ENCODE results near the gene OR2T33. TPM values are rescaled to one million over a fixed set of nuclear protein-coding genes. Genes with fewer than 3 reads are reported as not detected.
"Not testable (repeated sequence)": the region's sequence is repeated elsewhere in the genome, so short reads cannot be mapped to it uniquely, and the experiment has no call there.

Gene OR2T33
- total RNA-seq, 1 donor from 2014 or later = not detected

DNA sequence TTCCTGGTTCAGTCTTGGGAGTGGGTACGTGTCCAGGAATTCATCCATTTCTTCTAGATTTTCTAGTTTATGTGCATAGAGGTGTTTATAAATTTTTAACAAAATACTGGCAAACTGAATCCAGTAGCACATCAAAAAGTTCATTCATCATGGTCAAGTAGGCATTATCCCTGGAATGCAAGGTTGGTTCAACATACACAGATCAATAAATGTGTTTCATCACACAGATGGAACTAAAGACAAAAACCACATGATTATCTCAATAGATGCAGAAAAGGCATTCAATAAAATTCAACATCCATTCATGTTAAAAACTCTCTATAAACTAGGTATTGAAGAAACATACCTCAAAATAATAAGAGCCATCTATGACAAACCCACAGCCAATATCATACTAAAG, 18.5 kb downstream of the OR2T33 start:
- not testable (repeated sequence) for H3K9me3 ChIP-seq (ENCODE audit: control insufficient read depth in 3 of 3, low read length in 3 of 3); H3K4me3 ChIP-seq (ENCODE audit: low read length in 3 of 3); H3K27me3 ChIP-seq (ENCODE audit: control insufficient read depth in 3 of 3, insufficient read depth in 3 of 3, low read length in 3 of 3); H3K27ac ChIP-seq (ENCODE audit: low read depth, low read length); H3K36me3 ChIP-seq (ENCODE audit: control insufficient read depth in 3 of 3, insufficient read depth in 3 of 3, low read length in 3 of 3); H3K9ac ChIP-seq (ENCODE audit: low read depth in 1 of 3, low read length in 3 of 3); H3K4me1 ChIP-seq (ENCODE audit: control insufficient read depth in 3 of 3, insufficient read depth in 3 of 3, low read length in 3 of 3)

DNA sequence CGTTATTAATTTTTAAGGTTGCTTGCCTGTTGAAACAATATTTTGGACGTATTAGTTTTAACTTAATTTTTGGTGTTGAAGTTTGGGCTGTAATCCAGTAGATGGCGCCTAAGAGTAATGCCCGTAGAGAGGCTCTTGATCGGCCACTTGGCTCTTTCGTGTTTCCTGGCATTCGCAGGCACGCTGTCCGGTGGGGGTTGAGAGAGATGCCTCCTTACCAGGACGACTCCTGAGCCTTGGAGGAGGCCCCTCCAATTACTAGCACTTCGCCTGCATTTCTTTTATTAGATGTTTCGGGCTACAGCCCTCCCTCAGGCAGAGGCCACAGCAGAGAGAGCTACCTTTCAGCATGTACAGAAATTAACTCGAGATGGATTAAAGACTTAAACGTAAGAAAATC, 34.6 kb downstream of the OR2T33 start:
- Histone ChIP-seq H3K4me3 (ENCODE audit: low read length in 3 of 3) (no peak overlapping the region), H3K27me3 (ENCODE audit: control insufficient read depth in 3 of 3, insufficient read depth in 3 of 3, low read length in 3 of 3) (no peaks in the 10 kb centered on the region), H3K27ac (ENCODE audit: low read depth, low read length) (no peak overlapping the region), H3K36me3 (ENCODE audit: control insufficient read depth in 3 of 3, insufficient read depth in 3 of 3, low read length in 3 of 3) (no peaks in the 10 kb centered on the region), H3K9me3 (ENCODE audit: control insufficient read depth in 3 of 3, low read length in 3 of 3) (peaks cover 0 to 2% (median 0%) of the 10 kb centered on the region in 3 donors), H3K9ac (ENCODE audit: low read depth in 1 of 3, low read length in 3 of 3) (no peak overlapping the region), H3K4me1 (ENCODE audit: control insufficient read depth in 3 of 3, insufficient read depth in 3 of 3, low read length in 3 of 3) (no peaks in the 10 kb centered on the region)

DNA sequence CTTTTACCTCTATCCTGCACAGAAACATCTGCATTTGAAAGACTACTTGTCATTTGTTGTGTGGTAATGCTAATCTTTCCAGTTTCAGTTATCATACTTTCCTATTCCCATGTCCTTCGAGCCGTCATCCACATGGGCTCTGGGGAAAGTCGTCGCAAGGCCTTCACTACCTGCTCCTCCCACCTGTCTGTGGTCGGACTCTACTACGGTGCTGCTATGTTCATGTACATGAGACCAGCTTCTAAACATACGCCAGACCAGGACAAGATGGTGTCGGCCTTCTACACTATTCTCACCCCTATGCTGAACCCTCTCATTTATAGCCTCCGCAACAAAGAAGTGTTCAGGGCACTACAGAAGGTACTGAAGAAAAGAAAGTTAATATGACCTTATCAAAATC, 38.3 kb downstream of the OR2T33 start:
- Histone ChIP-seq H3K9ac (ENCODE audit: low read depth in 1 of 3, low read length in 3 of 3) (no peak overlapping the region), H3K27me3 (ENCODE audit: control insufficient read depth in 3 of 3, insufficient read depth in 3 of 3, low read length in 3 of 3) (no peaks in the 10 kb centered on the region), H3K9me3 (ENCODE audit: control insufficient read depth in 3 of 3, low read length in 3 of 3) (no peaks in the 10 kb centered on the region), H3K4me3 (ENCODE audit: low read length in 3 of 3) (no peak overlapping the region), H3K36me3 (ENCODE audit: control insufficient read depth in 3 of 3, insufficient read depth in 3 of 3, low read length in 3 of 3) (no peaks in the 10 kb centered on the region), H3K27ac (ENCODE audit: low read depth, low read length) (no peak overlapping the region), H3K4me1 (ENCODE audit: control insufficient read depth in 3 of 3, insufficient read depth in 3 of 3, low read length in 3 of 3) (no peaks in the 10 kb centered on the region)

DNA sequence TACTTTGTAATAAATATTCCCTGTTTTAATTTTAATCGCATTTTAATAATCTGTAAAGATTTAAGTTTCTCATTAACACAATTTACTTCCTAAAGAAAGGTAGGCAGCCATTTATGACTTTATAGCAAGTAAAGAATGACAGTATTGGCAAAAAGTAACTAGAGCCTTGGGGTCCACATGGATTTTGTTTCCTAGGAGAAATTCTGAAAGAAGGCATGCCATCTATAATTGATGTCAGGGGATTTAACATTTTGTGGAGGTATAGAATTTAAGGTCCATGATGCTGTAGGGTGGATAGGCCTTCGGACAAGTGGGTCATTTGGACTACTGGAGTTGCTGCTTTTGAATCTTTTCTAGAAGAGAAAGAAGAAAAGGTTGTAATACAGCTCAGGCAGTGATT, 46.7 kb downstream of the OR2T33 start, which contains the start of gene OR2M4:
TSS of gene OR2M4 (plus strand) at position 301 of the 400 bp plus-strand sequence. CDS start 7,512 bp downstream, outside the sequence.
- Histone ChIP-seq H3K27me3 (ENCODE audit: control insufficient read depth in 3 of 3, insufficient read depth in 3 of 3, low read length in 3 of 3) (no peaks in the 10 kb centered on the region), H3K4me1 (ENCODE audit: control insufficient read depth in 3 of 3, insufficient read depth in 3 of 3, low read length in 3 of 3) (no peaks in the 10 kb centered on the region), H3K9me3 (ENCODE audit: control insufficient read depth in 3 of 3, low read length in 3 of 3) (peaks cover 0 to 3% (median 0%) of the 10 kb centered on the region in 3 donors), H3K4me3 (ENCODE audit: low read length in 3 of 3) (no peak within 1 kb of the TSS), H3K9ac (ENCODE audit: low read depth in 1 of 3, low read length in 3 of 3) (no peak within 1 kb of the TSS), H3K36me3 (ENCODE audit: control insufficient read depth in 3 of 3, insufficient read depth in 3 of 3, low read length in 3 of 3) (no peaks in the 10 kb centered on the region), H3K27ac (ENCODE audit: low read depth, low read length) (no peak within 1 kb of the TSS)

DNA sequence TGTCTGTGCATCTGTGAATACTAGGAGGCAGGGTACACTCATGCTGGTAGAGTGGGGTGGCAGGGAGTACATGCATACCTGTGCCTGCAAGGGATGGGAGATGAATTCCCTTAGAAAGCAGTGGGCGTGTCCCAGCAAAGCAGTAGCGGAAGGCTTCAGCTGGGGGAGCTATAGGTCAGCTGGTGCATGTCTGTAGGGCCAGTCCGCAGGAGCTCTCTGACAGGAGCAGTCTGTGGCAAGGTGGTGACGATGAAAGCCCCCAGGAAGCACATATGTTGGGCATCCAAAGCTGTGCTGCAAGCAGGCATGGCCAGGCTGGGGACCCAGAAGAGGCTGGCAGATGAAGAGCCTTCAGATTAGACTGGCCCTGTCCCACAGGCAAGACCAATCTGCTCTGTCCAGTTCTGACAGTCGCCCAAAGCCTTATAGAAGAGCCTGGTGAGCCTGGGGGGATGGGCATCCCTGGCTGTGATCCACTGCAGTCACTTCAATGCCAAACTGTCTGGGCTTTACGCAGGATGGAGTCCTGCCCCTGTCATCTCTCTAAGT, 48.3 kb downstream of the OR2T33 start:
- H3K9me3 ChIP-seq (ENCODE audit: control insufficient read depth in 3 of 3, low read length in 3 of 3) = peaks cover 0 to 3% (median 0%) of the 10 kb centered on the region in 3 donors
- no peak overlapping the region for H3K9ac ChIP-seq (ENCODE audit: low read depth in 1 of 3, low read length in 3 of 3)
- H3K36me3 ChIP-seq (ENCODE audit: control insufficient read depth in 3 of 3, insufficient read depth in 3 of 3, low read length in 3 of 3) = no peaks in the 10 kb centered on the region
- no peaks in the 10 kb centered on the region for H3K27me3 ChIP-seq (ENCODE audit: control insufficient read depth in 3 of 3, insufficient read depth in 3 of 3, low read length in 3 of 3)
- H3K4me1 ChIP-seq (ENCODE audit: control insufficient read depth in 3 of 3, insufficient read depth in 3 of 3, low read length in 3 of 3) = no peaks in the 10 kb centered on the region
- no peak overlapping the region for H3K27ac ChIP-seq (ENCODE audit: low read depth, low read length)
- H3K4me3 ChIP-seq (ENCODE audit: low read length in 3 of 3) = no peak overlapping the region

DNA sequence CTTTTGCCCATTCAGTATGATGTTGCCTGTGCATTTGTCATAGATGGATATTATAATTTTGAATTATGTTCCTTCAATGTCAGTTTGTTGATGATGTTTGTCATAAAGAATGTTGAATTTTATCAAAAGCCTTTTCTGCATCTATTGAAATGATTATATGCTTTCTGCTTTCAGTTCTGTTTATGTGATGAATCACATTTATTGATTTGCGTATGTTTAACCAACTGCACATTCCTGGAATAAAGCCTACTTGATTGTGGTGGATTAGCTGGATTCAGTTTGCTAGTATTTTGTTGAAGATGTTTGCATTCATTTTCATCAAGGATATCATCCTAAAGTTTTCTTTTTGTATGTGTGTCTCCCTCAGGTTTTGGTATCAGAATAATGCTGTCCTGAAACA, 52.2 kb downstream of the OR2T33 start:
- no peaks in the 10 kb centered on the region for H3K36me3 ChIP-seq (ENCODE audit: control insufficient read depth in 3 of 3, insufficient read depth in 3 of 3, low read length in 3 of 3)
- no peak overlapping the region for H3K4me3 ChIP-seq (ENCODE audit: low read length in 3 of 3)
- peaks cover 0 to 3% (median 2%) of the 10 kb centered on the region in 3 donors for H3K9me3 ChIP-seq (ENCODE audit: control insufficient read depth in 3 of 3, low read length in 3 of 3)
- no peaks in the 10 kb centered on the region for H3K4me1 ChIP-seq (ENCODE audit: control insufficient read depth in 3 of 3, insufficient read depth in 3 of 3, low read length in 3 of 3)
- H3K27me3 ChIP-seq (ENCODE audit: control insufficient read depth in 3 of 3, insufficient read depth in 3 of 3, low read length in 3 of 3) = no peaks in the 10 kb centered on the region
- H3K9ac ChIP-seq (ENCODE audit: low read depth in 1 of 3, low read length in 3 of 3) = no peak overlapping the region
- H3K27ac ChIP-seq (ENCODE audit: low read depth, low read length) = no peak overlapping the region

Other genes with a start within 250 kb of the OR2T33 start
- not detected for gene OR2L2, start 247.9 kb downstream of the OR2T33 start, total RNA-seq
- not detected for gene OR2L3, start 231.1 kb downstream of the OR2T33 start, total RNA-seq
- not detected for gene OR2L13, start 182.8 kb downstream of the OR2T33 start, total RNA-seq
- not detected for gene OR2M5, start 132.8 kb downstream of the OR2T33 start, total RNA-seq
- gene OR2M2, start 103.2 kb downstream of the OR2T33 start, total RNA-seq = not detected
- gene OR2M3, start 80.7 kb downstream of the OR2T33 start, total RNA-seq = not detected
- not detected for gene OR2M4, start 46.6 kb downstream of the OR2T33 start, total RNA-seq
- gene OR2T12, start 25.4 kb upstream of the OR2T33 start, total RNA-seq = not detected
- not detected for gene OR2M7, start 46.6 kb upstream of the OR2T33 start, total RNA-seq
- not detected for gene OR14C36, start 70.8 kb upstream of the OR2T33 start, total RNA-seq
- gene OR2T4, start 83.7 kb upstream of the OR2T33 start, total RNA-seq = not detected
- gene OR2T6, start 97.8 kb upstream of the OR2T33 start, total RNA-seq = not detected
- not detected for gene OR2T1, start 125.1 kb upstream of the OR2T33 start, total RNA-seq
- not detected for gene OR2T2, start 167.7 kb upstream of the OR2T33 start, total RNA-seq
- gene OR2T3, start 195.4 kb upstream of the OR2T33 start, total RNA-seq = not detected
- not detected for gene OR2T5, start 210.6 kb upstream of the OR2T33 start, total RNA-seq
- gene OR2G6, start 230.1 kb upstream of the OR2T33 start, total RNA-seq = not detected